Stimulated activated CD8-positive, alpha-beta memory T cell treated with anti-CD3 and anti-CD28 coated beads, Interleukin-7, amount 100 ng/mL, for 24 hours (primary cell): ENCODE data around the gene KLF13.
A peak's percentile ranks its signal among the peaks of the same experiment; 100 is the strongest.

Experiments used
- DNase-seq: peaks from one replicate; pipeline ENCODE4 v3.0.0-alpha.2; 2020; ENCODE audit warnings: low read depth

The KLF13 gene

DNA sequence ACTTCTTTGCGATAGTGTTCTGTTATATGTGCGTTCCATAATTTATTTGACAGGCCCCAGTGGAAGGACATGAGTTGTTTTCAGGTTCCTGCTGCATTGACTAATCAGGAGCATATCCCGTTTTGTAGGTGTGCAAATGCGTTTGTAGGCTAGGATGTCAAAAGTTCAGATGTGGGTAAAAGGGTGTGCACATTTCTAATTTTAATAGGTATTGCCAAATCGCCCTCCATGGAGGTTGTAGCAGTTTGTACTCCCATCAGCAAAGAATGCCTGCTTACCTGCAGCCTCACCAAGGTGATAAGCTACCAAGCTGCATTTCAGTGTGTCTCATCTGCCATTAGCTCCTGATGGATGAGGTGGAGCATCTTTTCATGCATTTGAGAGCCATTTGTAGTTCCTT lies 36.3 kb downstream of the KLF13 start:
- no peak for DNase-seq

DNA sequence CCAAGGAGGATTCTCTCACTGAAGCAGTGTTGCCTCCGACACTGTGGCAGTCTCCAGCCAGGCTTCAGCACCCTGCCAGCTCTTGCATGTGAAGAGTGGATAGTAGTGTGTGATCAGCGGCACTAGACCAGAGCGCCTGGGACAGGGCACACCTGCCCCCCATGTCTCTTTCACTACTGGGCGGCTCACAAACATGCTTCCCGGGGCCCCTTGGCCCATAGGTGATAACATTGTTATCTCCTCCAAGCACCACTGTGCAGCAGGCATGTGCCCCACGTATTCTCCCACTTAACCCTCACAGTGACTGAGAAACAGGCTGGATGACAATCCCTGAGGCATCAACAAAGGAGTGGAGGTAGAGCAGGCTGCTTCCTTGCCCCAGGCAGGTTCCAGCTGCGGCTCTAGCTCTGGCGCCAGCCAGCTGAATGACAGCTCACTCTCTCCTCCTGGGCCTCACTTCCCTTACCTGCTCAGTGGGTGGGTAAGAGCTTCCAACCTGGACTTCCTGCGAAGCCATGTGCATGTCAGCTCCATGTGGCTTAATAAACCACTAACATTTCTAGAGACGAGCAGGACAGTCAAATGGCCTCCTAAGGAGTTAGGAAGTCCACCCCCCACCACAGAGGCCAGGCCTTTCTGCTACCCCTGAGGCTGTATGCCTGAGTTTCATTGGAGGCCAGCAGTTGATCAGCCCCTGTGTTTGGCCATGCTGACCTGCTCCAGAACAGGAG lies 37.8 kb downstream of the KLF13 start:
- no peak for DNase-seq

DNA sequence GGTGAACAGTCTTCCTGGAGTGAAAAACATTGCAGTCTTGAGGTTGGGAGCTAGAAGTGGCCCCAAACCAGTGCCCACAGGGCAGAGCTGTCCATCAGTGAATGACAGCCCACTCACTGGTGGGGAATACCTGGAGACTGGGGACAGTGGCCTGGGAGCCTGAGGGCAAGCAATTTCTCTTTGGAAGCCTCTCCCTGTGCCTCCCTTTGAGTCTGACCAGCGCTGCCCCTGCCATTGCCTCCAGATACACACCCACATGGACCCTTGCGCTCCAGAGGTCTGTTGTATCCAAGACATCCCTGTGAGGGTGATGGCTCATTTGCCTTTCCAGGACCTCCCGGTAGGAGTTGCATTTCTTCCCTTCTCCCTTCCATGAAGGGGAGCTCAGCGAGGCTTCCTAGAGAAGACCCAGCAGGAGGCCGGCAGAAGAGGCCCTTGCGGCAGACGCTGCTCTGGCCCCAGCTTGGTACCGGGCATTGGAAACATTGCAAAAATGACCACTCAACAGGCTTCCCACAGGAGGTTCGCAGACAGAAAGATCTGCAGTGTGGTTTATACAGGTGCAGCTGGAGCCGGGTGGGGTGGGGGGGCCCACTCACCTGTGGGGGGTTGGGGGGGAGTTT lies 38.5 kb downstream of the KLF13 start:
- DNase-seq, result no peak

DNA sequence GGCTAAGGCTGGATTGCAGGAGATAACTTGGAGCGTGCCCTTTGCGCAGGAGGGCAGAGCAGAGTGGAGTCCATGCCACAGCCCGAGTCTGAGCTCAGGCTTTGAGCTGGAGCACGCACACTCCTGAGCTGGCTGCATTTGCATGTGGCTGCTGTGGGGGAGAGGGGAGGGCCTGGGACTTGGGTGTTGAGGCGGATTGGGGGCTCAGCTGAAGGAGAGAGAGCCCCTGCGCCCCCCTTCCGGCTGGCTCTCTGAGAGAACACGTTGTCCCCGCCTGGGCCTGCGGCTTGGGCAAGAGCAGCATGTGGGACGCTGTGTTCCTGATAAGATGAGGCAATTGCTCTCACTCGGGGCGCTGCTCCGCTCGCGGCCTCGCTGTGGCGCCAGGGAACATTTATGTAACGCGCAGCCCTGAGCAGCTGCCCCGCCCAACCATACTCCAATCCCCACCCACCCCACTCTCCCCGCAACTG lies 39.1 kb downstream of the KLF13 start:
- DNase-seq, result peak; percentile 58

DNA sequence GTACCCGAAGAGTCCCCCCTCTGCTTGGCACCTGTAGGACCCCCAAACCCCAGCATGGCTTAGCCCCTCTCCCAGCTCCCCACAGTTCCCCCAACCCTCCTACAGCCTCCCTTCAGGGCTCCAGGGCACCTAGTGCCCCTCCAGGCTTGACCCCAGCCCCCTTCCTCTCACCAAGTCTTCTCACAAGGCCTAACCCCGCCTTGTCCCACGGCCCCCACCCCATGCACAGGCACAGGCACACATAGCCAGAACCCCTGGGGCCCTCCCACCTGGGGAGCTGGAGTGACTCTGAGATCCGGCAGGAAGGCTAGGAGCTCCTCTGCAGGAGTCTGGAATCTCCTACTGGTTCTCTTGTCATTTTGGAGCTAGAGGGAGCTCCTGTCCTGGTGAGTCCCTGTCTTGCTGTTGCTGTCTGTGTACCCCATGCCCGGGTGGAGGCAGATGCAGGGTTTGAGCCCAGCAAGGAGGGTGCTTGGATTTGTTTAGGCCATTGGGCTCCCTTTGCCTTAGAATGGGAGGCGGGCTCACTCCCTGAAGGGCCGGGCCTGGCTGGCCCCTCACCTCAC lies 39.6 kb downstream of the KLF13 start:
- DNase-seq, result no peak

DNA sequence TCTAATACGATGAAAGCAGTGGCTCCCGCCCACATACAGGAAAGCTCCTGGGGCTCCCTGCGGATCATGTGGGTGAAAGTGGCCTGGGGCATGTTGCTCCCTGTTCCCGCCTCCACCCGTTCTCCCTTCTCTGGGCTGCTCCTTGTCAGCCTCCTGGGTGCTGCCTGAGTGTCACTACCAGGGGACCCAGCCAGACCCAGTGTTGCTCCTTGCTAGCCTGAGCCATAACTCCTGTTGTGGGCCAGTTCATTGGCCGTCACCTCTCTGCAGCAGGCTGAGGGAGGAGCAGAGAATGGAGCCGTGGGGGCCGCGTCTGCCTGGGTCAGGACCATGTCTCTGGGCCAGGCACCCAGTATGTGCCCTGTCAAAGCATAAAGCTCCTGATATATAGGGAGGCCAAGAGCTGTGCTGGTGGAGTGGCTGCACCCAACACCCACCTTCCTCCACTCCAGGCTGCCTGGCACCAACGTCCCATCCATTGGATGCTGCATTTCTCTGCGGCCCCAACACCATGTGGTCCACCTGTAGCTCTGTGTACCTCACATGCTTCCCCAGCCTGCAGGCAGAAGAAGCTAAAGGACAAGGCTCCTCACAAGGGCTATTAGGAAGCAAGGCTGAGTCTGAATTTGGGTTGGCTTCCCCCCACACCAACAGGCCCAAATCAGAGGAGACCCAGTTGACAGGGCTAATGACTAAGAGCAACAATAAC lies 40.5 kb downstream of the KLF13 start:
- DNase-seq, result no peak

DNA sequence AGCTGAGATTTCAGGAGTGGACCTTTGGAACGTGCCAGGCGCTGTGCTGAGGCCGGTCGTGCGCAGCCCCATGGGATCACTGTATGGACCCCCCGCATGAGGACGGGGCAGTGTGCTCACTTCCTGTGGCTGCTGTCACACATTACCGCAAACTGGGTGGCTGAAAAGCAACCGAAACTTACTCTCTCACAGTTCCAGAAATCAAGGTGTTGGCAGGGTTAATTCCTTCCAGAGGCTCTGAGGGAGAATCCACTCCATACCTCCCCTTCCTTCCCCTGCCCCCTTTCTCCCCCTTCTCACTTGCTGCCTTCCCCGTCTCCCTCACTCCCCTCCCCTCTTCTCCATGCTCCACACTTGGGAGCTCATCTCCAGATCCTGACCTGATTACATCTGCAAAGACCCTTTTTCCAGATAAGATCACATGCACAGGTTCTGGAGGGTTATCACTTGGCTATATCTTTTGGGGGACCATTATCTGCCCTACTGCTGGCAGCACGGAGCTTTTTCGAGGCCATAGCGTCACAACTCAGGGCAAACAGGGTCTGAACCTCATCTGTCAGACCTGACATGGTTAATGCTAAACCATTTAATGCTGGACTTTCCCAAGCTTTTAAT lies 41.2 kb downstream of the KLF13 start:
- DNase-seq, result no peak

DNA sequence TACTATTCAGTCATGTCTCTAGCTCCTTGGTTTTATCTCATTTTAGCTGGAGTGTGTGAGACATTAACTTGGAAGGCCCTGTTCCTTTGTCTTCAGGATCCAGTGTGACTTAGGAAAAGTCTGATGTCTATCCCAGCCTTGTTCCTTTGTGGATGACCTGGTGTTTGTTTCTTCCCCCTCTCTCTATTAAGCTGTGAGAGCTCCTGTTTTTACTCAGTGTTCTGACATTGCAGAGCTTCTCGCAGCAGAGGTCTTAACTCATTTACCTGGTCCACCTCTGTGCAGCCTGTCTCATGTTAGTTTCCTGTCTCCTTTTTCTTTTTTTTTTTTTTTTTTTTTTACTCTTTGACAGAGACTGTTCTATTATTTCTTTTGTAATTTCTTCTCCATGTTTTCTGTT lies 43.1 kb downstream of the KLF13 start:
- DNase-seq, result no peak

DNA sequence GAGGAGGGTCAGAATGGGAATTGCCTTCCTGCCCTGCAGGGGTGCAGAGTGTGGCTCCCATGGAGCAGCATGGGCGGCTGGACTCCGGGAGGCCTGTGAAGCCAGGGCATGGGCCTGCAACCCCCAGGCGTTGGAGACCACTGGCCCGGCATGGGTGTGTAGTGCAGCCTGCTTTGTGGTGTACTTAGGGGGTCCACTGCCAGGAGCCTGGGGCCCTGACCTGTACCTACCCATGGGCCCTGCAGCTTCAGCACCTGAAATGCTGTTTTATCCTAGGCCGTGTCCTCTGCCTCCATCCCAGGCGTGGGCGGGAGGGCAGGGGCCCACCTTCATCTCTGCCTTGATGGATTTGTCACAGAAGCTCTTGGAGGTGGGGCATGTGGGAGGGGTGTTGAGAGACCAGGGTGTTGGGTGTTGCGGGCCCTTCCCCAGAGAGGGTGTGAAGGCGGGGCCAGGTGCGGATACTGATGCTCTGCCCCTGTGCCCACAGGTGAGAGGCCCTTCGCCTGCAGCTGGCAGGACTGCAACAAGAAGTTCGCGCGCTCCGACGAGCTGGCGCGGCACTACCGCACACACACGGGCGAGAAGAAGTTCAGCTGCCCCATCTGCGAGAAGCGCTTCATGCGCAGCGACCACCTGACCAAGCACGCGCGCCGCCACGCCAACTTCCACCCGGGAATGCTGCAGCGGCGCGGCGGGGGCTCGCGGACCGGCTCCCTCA lies 45.0 kb downstream of the KLF13 start:
- no peak for DNase-seq

DNA sequence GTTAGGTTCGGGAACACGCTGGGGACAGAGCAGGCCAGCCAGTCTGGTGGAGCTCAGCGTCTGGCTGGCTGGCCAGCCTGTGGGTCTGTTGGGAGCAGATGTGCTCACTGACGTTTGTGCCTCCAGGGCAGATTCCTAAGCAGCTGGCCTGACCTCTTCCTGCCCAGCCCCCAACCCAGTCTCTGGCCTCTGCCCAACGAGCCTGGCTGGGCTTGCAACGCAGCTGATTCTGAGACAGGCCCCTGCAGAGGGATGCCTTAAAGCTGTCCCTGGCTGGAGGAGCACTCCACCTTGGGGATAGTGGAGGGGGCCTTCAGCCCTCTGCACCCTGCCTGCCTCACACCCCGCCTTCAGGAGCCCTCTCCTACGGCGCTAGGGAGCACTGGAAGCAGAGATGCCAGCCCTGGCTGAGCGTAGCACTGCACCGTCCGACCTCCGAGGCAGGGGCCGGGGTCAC lies 46.0 kb downstream of the KLF13 start:
- no peak for DNase-seq

DNA sequence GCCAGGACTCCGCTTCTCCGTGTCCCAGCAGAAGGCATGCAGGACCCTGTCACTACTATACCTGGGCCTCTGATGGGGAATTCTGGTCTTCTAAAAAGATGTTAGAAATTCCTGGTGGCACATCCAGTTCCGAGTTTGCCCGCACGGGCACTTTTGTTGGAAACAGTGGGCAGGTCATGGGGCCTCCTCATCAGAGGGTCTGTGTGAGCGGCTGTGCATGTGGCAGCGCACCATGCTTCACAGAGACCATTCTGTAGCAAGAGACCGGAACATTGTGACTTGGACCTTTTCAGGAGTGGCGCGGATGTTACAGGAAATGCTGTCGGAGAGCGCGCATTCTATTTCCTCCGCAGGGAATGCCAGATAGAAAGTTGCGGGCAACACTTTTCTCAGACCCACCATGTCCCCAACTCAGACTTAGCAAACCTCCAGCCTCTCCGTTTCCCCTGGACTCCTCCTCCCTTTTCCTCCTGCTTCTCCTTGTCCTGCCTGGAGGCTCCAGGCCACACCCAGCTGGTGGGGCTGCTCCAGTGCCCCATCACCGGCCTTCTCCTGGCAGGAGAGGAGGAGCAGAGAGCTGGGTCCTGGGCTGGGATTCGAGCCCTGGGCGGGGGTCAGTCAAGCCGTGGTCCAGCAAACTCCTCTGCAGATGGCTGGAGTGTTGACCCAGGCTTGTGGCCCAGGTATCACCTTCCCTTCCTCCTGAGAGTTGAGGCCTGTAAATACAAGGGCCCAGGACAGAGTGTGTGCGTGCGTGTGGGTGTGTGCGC lies 46.6 kb downstream of the KLF13 start:
- DNase-seq, result no peak

DNA sequence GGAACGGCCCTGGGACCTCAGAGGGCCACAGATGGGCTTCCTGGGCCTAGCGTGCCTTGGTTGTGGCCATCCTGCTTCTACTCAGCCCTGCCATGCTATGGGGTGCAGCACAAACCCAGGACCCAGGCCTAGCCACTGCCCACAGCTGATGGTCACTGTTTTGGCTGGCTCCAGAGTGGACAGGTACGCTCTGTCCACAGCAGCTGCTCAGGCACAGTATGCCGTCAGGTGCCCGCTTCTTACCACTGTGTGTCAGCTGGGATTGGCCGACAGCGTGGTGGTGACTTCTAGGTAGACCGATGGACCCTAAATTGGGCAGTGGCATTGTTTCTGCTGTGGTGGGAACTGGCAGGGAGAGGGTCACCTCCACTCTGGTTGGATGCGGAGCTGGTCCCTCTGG lies 47.3 kb downstream of the KLF13 start:
- no peak for DNase-seq

DNA sequence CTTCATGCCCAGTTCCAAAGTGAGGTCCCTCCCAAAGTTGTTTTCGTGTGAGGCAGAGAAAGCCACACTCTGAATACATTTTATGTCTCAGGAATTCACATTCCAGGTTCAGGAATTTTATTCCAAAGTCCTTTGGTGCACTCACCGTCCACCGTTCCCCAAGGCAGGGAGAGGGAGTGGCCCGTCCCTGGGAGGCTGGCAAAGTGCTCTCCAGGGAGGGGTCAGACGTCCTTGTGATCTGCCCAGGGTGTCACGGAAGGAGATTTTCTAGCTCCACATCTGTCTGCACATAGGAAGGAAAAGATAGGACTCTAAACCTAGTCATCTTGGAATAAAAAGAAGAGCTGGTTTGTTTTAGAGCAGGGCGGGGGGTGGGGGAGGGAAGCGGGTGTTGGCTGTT lies 47.9 kb downstream of the KLF13 start:
- DNase-seq, result no peak

DNA sequence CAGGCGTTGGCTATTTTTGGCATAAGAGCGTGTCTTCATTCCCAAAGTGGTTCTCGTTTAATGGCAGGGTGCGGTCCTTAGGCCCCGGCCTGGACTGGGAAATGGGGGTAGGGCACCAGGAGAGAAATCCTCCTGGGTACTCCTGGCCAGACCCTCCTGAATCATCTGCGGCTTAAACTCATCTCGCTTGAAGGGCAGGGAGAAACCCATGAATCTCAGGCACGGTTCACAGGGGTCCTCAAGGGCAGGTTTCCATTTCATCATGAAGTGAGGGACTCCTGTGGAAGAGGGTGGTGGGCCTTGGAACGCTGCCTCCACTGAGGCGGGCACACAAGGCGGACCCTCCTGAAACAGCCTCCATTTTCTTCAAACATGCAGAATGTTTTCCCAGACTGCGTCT lies 48.4 kb downstream of the KLF13 start:
- no peak for DNase-seq

DNA sequence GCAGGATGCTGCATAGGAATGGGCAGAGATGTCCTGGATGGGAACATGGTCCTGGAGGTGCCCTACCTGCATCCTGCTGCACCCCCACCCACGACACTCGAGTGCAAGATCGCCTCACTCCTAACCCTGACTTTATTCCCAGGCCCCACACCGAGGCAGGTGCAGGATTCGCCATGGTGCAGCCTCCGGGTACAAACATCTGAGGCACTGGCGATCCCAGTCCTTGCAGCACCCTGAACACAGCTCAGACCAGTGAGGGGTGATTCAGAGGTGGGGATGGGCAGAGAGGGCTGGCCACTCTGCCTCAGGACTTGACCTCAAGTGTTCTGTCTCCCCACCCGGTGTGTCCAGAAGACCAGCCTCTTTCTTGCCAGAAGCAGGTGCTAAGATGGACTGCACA lies 49.1 kb downstream of the KLF13 start:
- no peak for DNase-seq

DNA sequence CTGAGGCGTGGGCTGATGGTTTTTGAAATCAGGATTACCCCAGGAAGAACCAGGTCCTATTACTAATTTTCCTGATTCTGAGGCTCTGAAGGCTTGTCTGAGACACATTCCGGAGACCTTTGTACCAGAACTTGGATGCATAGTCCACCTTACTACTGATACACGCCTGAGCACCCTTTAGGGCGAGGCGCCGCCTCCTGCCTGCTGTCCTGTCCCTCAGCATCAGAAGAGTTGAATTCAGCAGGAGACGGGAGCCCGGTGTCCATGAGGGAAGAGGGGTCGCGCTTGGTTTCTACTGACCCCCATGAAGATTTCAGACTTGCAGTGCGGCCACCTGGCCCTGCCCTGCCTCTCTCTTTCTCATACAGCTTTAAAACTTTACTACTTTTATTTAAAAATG lies 49.9 kb downstream of the KLF13 start:
- no peak for DNase-seq

DNA sequence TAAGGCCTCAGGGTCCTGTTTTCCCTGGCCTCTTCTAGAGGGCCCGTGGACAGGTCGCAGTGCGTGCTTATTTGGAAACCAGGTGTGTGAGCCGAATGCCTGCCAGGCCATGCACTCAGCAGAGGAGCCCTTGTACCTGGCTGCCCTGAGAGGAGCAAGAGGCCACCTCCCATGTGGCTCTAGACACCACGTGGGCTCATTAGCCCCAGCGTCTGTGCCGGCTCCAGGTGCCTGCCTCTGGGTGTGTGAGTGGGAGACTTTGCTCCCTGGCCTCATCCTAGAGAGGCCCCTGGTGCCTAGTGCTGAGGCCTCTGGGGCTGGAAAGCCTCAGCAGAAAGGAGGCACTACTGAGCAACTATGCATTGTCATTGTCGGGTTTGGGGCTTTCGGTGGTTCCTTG lies 50.4 kb downstream of the KLF13 start:
- DNase-seq, result no peak

DNA sequence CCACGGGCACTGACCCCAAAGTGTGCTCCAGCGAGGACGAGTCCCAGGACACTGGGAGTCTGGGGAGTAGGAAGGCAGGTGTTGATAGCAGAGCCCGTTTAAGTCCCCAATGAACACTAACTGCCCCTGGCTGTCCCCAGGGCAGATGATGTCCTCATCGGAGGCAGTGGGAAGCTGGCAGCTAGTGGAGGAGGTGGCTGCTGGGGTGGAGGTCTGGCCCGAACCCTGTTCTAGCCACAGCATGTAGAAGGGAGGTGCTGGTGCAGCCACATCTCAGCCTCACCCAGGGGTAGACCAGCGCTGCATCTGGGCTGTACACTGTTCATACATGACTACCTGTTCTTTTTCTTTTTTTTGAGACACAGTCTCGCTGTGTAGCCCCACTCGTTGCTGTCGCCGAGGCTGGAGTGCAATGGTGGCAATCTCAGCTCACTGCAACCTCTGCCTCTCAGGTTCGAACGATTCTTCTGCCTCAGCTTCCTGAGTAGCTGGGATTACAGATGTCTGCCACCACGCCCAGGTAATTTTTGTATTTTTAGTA lies 51.8 kb downstream of the KLF13 start:
- no peak for DNase-seq

DNA sequence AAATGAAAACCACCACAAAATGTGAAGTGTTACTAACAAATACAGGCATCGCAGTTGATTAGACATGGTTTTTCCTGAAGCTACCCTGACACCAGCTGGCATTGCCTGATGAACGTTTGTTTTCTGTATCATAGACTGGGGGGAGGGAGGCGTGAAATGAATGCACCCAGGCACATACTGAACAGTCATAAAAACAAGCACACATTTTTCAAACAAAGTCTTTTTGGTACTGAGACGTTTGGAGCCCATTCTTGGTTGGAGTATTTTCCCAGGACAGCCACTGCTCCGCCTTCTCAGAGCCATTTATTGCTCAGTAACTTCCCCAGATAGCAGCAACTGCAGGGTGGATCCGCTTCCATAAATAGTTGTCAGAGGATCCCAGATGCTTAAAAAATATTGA lies 52.4 kb downstream of the KLF13 start:
- DNase-seq, result no peak

DNA sequence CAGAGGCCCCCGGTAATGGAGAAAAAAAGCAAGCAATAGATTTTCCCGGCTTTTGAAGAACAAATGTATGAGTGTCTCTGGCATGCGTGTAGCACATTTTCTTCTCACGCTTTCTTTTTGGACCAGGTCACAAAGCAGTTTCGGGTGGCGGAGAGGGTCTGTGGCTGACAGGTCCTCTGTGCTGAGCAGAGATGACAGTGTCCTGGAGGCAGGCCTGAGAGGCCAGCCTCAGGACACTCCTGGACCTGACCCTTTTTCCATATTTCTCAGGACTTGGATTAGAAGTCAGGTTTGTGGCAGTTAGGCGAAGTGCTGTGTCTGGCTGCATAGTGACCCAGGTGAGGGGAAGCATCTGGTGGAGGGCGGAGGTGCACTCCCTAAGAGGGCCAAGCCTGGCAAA lies 52.9 kb downstream of the KLF13 start:
- no peak for DNase-seq
